ENCODE measurements around the gene TMEM183A. TPM values are rescaled to one million over a fixed set of nuclear protein-coding genes. Genes with fewer than 3 reads are reported as not detected.

Gene TMEM183A
- total RNA-seq, 1 donor from 2014 or later, result 74.3 TPM

DNA sequence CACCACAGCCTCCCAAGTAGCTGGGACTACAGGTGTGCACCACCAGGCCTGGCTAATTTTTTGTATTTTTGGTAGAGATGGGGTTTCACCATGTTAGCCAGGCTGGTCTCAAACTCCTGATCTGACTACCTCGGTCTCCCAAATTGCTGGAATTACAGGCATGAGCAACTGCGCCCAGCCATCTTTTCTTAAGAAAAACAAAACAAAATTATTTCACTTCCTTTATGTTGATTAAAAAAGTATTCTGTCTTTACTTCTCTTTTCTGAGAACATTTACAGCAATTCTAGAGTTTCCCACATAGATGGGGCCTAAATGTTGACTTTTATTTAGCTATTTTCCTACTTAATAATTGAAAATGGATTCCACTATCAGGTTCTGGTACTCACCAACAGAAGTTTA, 17.3 kb upstream of the TMEM183A start:
- Mint-ChIP-seq H3K4me1 (ENCODE audit: low read depth) (peaks cover 2% of the 10 kb centered on the region), H3K36me3 (ENCODE audit: insufficient read depth) (no peaks in the 10 kb centered on the region), H3K9me3 (ENCODE audit: low read depth) (no peaks in the 10 kb centered on the region), H3K4me3 (ENCODE audit: low read depth) (no peak overlapping the region), H3K27me3 (peaks cover 15% of the 10 kb centered on the region), H3K27ac (no peak overlapping the region)
- TF ChIP-seq, protein P1, sequence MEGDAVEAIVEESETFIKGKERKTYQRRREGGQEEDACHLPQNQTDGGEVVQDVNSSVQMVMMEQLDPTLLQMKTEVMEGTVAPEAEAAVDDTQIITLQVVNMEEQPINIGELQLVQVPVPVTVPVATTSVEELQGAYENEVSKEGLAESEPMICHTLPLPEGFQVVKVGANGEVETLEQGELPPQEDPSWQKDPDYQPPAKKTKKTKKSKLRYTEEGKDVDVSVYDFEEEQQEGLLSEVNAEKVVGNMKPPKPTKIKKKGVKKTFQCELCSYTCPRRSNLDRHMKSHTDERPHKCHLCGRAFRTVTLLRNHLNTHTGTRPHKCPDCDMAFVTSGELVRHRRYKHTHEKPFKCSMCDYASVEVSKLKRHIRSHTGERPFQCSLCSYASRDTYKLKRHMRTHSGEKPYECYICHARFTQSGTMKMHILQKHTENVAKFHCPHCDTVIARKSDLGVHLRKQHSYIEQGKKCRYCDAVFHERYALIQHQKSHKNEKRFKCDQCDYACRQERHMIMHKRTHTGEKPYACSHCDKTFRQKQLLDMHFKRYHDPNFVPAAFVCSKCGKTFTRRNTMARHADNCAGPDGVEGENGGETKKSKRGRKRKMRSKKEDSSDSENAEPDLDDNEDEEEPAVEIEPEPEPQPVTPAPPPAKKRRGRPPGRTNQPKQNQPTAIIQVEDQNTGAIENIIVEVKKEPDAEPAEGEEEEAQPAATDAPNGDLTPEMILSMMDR (IDR thresholded peaks at IDR 0.05; ENCODE audit: unreplicated experiment), result no peak
- DNase-seq (ENCODE audit: low spot score, unreplicated experiment), result no peak

DNA sequence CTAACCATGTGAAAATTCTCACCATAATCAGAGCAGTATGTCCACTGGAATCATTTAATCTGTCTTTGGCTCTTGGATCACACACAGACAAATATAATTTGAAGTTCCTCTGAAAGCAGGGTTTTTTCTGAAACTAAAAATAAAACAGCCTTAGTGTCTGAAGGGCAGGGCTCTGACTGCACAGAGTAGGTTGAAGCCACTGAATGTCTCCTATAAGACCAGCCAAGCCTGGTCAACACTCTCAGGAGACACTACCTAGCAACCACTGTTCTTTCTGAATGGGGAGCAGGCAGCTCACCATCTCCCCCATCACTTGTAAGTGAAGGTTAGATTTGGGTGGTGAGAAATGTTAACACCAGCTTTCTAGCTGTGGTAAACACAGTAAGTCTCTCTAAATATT, 16.1 kb upstream of the TMEM183A start:
- H3K27me3 Mint-ChIP-seq, result peaks cover 27% of the 10 kb centered on the region
- no peaks in the 10 kb centered on the region for H3K36me3 Mint-ChIP-seq (ENCODE audit: insufficient read depth)
- H3K4me1 Mint-ChIP-seq (ENCODE audit: low read depth), result peaks cover 2% of the 10 kb centered on the region
- no peak overlapping the region for H3K27ac Mint-ChIP-seq
- TF ChIP-seq, protein P1 (IDR thresholded peaks at IDR 0.05; ENCODE audit: unreplicated experiment), result no peak
- H3K9me3 Mint-ChIP-seq (ENCODE audit: low read depth), result no peaks in the 10 kb centered on the region
- no peak for DNase-seq (ENCODE audit: low spot score, unreplicated experiment)
- no peak overlapping the region for H3K4me3 Mint-ChIP-seq (ENCODE audit: low read depth)

DNA sequence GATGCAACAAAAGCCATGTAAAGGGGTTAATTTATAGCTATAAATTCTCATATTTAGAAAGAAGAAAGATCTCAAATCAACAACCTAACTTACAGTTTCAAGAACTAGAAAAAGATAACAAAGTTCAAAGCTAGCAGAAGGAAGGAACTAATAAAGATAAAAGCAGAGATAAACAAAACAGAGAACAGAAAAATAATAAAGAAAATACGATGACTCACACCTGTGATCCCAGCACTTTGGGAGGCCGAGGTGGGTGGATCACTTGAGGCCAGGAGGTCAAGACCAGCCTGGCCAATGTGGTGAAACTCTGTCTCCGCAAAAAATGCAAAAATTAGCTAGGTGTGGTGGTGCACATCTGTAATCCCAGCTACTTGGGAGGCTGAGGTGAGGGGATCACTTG, 12.4 kb upstream of the TMEM183A start:
- TF ChIP-seq, protein P1 (IDR thresholded peaks at IDR 0.05; ENCODE audit: unreplicated experiment), result no peak
- no peaks in the 10 kb centered on the region for H3K36me3 Mint-ChIP-seq (ENCODE audit: insufficient read depth)
- no peak overlapping the region for H3K27ac Mint-ChIP-seq
- no peak for DNase-seq (ENCODE audit: low spot score, unreplicated experiment)
- no peaks in the 10 kb centered on the region for H3K9me3 Mint-ChIP-seq (ENCODE audit: low read depth)
- H3K4me3 Mint-ChIP-seq (ENCODE audit: low read depth), result no peak overlapping the region
- no peaks in the 10 kb centered on the region for H3K4me1 Mint-ChIP-seq (ENCODE audit: low read depth)
- peaks cover 45% of the 10 kb centered on the region for H3K27me3 Mint-ChIP-seq

DNA sequence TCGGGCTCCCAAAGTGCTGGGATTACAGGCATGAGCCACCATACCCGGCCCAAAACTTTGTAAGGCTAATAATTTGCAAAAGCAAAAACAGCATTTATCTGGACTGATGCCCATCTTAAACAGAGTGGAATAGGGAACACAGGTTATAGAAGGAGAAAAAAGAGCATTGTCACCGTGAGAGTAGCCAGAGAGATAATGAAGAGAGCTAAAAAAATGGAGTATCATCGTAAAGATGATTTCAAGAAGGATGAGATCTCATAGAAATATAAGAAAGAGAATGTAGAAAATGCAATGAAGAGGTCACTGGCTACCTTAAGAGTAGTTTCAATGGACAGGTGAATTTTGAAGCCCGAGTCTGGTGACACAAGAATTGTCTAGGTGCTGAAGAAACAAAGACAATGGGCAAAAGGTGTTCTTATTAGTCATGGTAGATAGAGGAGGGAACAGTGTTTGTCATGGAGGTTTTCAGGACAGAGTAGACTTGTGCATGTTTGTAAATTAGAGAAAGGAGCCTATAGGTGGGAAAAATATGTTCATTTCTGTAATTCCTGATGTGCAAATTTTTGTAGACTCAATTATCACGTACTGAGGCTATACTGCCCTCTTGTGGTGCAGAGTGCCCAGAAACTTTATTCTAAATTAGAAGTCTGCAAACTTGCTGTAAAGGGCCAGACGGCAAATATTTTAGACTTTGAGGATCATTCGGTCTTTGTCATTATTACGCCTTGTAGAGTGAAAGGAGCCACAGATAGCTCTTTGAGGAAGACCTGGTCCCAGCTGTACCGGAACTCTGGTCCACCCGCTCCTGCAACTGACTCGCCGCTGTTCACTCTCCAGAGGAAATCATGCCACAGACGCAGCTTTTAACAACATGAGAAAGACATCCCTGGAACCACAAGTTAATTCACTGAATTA, 8.1 kb upstream of the TMEM183A start:
- Mint-ChIP-seq H3K27me3 (peaks cover 40% of the 10 kb centered on the region), H3K4me3 (ENCODE audit: low read depth) (no peak overlapping the region), H3K4me1 (ENCODE audit: low read depth) (no peaks in the 10 kb centered on the region), H3K36me3 (ENCODE audit: insufficient read depth) (no peaks in the 10 kb centered on the region), H3K27ac (peak overlapping the region; percentile 40), H3K9me3 (ENCODE audit: low read depth) (no peaks in the 10 kb centered on the region)
- TF ChIP-seq, protein P1 (IDR thresholded peaks at IDR 0.05; ENCODE audit: unreplicated experiment), result peak; percentile 94
- peak; percentile 28 for DNase-seq (ENCODE audit: low spot score, unreplicated experiment)

DNA sequence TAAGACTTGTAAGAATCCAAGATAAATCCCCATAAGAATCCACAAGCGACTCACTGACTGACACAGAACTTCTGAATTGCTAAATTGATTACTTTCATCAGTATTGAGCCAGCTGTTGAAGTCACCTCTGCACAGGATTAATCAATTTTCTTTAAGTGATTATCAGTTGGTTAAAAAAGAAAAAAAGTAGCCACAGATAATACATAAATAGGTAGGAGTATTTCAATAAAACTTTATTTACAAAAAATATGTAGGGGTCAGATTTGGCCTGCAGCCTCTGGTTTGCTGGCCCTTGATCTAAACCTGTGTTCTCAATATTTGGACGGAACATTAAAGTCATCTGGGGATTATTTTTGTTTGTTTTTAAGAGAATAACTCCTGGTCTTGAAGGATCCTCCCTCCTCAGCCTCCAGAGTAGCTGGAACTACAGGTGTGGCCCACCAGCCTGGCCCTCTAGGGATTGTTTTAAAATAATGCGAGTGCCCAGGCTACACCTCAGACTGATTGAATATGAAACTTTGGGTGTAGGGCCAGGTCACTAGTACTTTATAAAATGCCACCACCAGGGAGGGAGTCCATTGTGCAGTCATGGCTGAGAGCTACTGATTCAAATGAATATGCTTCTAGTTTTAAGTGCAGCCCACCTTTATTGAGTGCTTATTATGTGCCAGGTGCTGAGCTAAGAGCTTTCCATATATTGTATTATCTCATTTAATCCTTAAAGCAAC, 6.8 kb upstream of the TMEM183A start:
- no peak overlapping the region for H3K4me3 Mint-ChIP-seq (ENCODE audit: low read depth)
- H3K27me3 Mint-ChIP-seq, result peaks cover 32% of the 10 kb centered on the region
- H3K9me3 Mint-ChIP-seq (ENCODE audit: low read depth), result no peaks in the 10 kb centered on the region
- no peaks in the 10 kb centered on the region for H3K36me3 Mint-ChIP-seq (ENCODE audit: insufficient read depth)
- no peak overlapping the region for H3K27ac Mint-ChIP-seq
- H3K4me1 Mint-ChIP-seq (ENCODE audit: low read depth), result peaks cover 1% of the 10 kb centered on the region
- DNase-seq (ENCODE audit: low spot score, unreplicated experiment), result no peak
- TF ChIP-seq, protein P1 (IDR thresholded peaks at IDR 0.05; ENCODE audit: unreplicated experiment), result no peak
